Ishikawa (cell line): Measurements from ENCODE around the gene PKIG.

ENCODE experiments used
- CEBPB ChIP-seq: IDR thresholded peaks from 2 replicates; pipeline ENCODE4 v1.6.1; 2012
- EGR1 ChIP-seq: IDR thresholded peaks from 2 replicates; pipeline ENCODE4 v1.6.1; 2012
- EP300 ChIP-seq: IDR thresholded peaks from 2 replicates; pipeline ENCODE4 v1.6.1; 2012; ENCODE audit warnings: borderline replicate concordance
- FOXM1 ChIP-seq: IDR thresholded peaks from 2 replicates; pipeline ENCODE4 v1.6.1; 2012; ENCODE audit warnings: low read depth, borderline replicate concordance
- MAX ChIP-seq: IDR thresholded peaks from 2 replicates; pipeline ENCODE4 v1.6.1; 2012
- NFIC ChIP-seq: IDR thresholded peaks from 2 replicates; pipeline ENCODE4 v1.6.1; 2012
- RAD21 ChIP-seq: IDR thresholded peaks from 2 replicates; pipeline ENCODE4 v1.6.1; 2012; ENCODE audit warnings: low read depth
- TAF1 ChIP-seq: IDR thresholded peaks from 2 replicates; pipeline ENCODE4 v1.6.1; 2012; ENCODE audit warnings: low read depth, mild to moderate bottlenecking
- TCF12 ChIP-seq: IDR thresholded peaks from 2 replicates; pipeline ENCODE4 v1.6.1; 2012; ENCODE audit warnings: low read depth
- TEAD4 ChIP-seq: IDR thresholded peaks from 2 replicates; pipeline ENCODE4 v1.6.1; 2012
- YY1 ChIP-seq: IDR thresholded peaks from 2 replicates; pipeline ENCODE4 v1.6.1; 2012; ENCODE audit warnings: low read depth
- ZBTB7A ChIP-seq: IDR thresholded peaks from 2 replicates; pipeline ENCODE4 v1.6.1; 2012; ENCODE audit warnings: low read depth
- TF ChIP-seq, protein P1 (sequence below): IDR thresholded peaks from 2 replicates; pipeline ENCODE4 v1.6.1; 2012
- TF ChIP-seq, protein P2 (sequence below): IDR thresholded peaks from 2 replicates; pipeline ENCODE4 v1.6.1; 2012; ENCODE audit warnings: low read depth, mild to moderate bottlenecking

DNA sequence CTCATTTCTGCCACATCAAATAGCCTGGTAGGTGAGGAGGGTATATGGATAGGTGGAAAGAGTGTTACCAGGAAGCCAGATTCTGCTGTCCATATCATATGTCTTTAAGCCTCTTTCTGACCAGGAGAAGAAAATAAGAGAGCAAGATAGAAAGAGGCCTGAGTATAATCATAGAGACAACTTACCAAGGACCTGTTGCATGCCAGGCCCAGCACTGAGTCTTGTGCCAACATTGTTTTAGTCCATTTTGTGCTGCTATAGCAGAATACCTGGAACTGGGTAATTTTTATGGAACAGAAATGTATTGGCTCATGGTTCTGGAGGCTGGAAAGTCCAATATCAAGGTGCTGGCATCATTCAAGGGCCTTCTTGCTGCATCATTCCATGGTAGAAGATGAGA, 76.4 kb downstream of the PKIG start:
- TF ChIP-seq, protein P1, sequence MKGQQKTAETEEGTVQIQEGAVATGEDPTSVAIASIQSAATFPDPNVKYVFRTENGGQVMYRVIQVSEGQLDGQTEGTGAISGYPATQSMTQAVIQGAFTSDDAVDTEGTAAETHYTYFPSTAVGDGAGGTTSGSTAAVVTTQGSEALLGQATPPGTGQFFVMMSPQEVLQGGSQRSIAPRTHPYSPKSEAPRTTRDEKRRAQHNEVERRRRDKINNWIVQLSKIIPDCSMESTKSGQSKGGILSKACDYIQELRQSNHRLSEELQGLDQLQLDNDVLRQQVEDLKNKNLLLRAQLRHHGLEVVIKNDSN = no peak
- TF ChIP-seq, protein P2, sequence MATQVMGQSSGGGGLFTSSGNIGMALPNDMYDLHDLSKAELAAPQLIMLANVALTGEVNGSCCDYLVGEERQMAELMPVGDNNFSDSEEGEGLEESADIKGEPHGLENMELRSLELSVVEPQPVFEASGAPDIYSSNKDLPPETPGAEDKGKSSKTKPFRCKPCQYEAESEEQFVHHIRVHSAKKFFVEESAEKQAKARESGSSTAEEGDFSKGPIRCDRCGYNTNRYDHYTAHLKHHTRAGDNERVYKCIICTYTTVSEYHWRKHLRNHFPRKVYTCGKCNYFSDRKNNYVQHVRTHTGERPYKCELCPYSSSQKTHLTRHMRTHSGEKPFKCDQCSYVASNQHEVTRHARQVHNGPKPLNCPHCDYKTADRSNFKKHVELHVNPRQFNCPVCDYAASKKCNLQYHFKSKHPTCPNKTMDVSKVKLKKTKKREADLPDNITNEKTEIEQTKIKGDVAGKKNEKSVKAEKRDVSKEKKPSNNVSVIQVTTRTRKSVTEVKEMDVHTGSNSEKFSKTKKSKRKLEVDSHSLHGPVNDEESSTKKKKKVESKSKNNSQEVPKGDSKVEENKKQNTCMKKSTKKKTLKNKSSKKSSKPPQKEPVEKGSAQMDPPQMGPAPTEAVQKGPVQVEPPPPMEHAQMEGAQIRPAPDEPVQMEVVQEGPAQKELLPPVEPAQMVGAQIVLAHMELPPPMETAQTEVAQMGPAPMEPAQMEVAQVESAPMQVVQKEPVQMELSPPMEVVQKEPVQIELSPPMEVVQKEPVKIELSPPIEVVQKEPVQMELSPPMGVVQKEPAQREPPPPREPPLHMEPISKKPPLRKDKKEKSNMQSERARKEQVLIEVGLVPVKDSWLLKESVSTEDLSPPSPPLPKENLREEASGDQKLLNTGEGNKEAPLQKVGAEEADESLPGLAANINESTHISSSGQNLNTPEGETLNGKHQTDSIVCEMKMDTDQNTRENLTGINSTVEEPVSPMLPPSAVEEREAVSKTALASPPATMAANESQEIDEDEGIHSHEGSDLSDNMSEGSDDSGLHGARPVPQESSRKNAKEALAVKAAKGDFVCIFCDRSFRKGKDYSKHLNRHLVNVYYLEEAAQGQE = no peak
- TF ChIP-seq EP300 = no peak
- no peak for TF ChIP-seq MAX
- TF ChIP-seq TEAD4 = no peak
- no peak for TF ChIP-seq YY1
- TF ChIP-seq TAF1 = no peak
- TF ChIP-seq RAD21 = no peak
- no peak for TF ChIP-seq CEBPB
- TF ChIP-seq TCF12 = no peak
- no peak for TF ChIP-seq FOXM1
- TF ChIP-seq NFIC = no peak
- no peak for TF ChIP-seq ZBTB7A
- no peak for TF ChIP-seq EGR1
